ENCODE measurements around the gene CDIP1. TPM values are rescaled to one million over a fixed set of nuclear protein-coding genes. Genes with fewer than 3 reads are reported as not detected.
A peak's percentile ranks its signal among the peaks of the same experiment; 100 is the strongest.

CDIP1 gene
- total and polyA plus RNA-seq, 9 of the 15 experiments (the other 6 are each of a cell fraction or from before 2014, with no cell fraction given), result 0.29 TPM; not detected in 8

- TF ChIP-seq CAMTA2 (CRISPR knock-in tag; conservative IDR thresholded peaks at IDR 0.05) (no peak), ZNF212 (CRISPR knock-in tag; IDR thresholded peaks at IDR 0.05) (no peak), ZNF184 (CRISPR knock-in tag; IDR thresholded peaks at IDR 0.05) (no peak), SREBF2 (CRISPR knock-in tag; IDR thresholded peaks at IDR 0.05) (no peak), NFIX (CRISPR knock-in tag; IDR thresholded peaks at IDR 0.05; ENCODE audit: low read depth) (no peak), ETV6 (IDR thresholded peaks at IDR 0.05; ENCODE audit: borderline replicate concordance in 1 of 2, low read depth in 2 of 2, low read length in 1 of 2) (no peak), ETV6 (CRISPR knock-in tag; IDR thresholded peaks at IDR 0.05; ENCODE audit: borderline replicate concordance) (no peak), KLF6 (CRISPR knock-in tag; IDR thresholded peaks at IDR 0.05; ENCODE audit: borderline replicate concordance) (no peak), TRIM25 (IDR thresholded peaks at IDR 0.05; ENCODE audit: borderline replicate concordance) (no peak), ZNF699 (CRISPR knock-in tag; IDR thresholded peaks at IDR 0.05; ENCODE audit: insufficient replicate concordance) (no peak), SMC3 (conservative IDR thresholded peaks at IDR 0.05; ENCODE audit: insufficient read depth, low read depth, low read length) (no peak), DPF2 (IDR thresholded peaks at IDR 0.05) (peak; percentile 59; the same call in 1 of the 2 replicates), POLR3A (IDR thresholded peaks at IDR 0.05; ENCODE audit: borderline replicate concordance, extremely low read depth, insufficient read depth, insufficient read length) (no peak), PHB (CRISPR knock-in tag; IDR thresholded peaks at IDR 0.05) (no peak), TAF9B (IDR thresholded peaks at IDR 0.05; ENCODE audit: partially characterized antibody) (no peak), PHB2 (IDR thresholded peaks at IDR 0.05; ENCODE audit: low read depth) (0 out of 2 replicates have a peak, but pooled peaks have one; percentile 28), RERE (CRISPR knock-in tag; IDR thresholded peaks at IDR 0.05; ENCODE audit: borderline replicate concordance) (no peak), ZNF76 (CRISPR knock-in tag; IDR thresholded peaks at IDR 0.05; ENCODE audit: borderline replicate concordance) (no peak), ELF1 (tag; IDR thresholded peaks at IDR 0.05) (peak; percentile 38; the same call in 1 of the 2 replicates), RFX7 (CRISPR knock-in tag; IDR thresholded peaks at IDR 0.05) (no peak)
Observed at GRCh38 chr16:4475880-4476788, 62.4 kb downstream of the CDIP1 start, which contains the start of gene HMOX2 (continued).
